Stimulated activated CD4-positive, alpha-beta T cell treated with anti-CD3 and anti-CD28 coated beads, Interleukin-4, amount 100 ng/mL, for 4 hours (primary cell): ENCODE measurements around the gene NRG2.

Experiments
- DNase-seq, 2 experiments: peaks; one replicate each; pipeline ENCODE4 v3.0.0-alpha.2; 2020

Gene NRG2

GRCh38 chr5:139852696-139853095 lies 190.4 kb downstream of the NRG2 start:
- DNase-seq, result no peak

- DNase-seq, result no peak
These were observed 191.5 kb downstream of the NRG2 start for GRCh38 chr5:139851558-139851957.

- DNase-seq, result no peak
These were observed 192.6 kb downstream of the NRG2 start for GRCh38 chr5:139850423-139851016.

GRCh38 chr5:139849942-139850341 lies 193.2 kb downstream of the NRG2 start:
- no peak for DNase-seq

- DNase-seq, result no peak
These were observed 193.6 kb downstream of the NRG2 start for GRCh38 chr5:139849501-139849900.

GRCh38 chr5:139848508-139849100 lies 194.5 kb downstream of the NRG2 start:
- DNase-seq, result peak; percentile 35 to 36

- DNase-seq, result peak; percentile 75 to 76
These were observed 195.2 kb downstream of the NRG2 start for GRCh38 chr5:139847790-139848507.

- no peak for DNase-seq
These were observed 196.0 kb downstream of the NRG2 start for GRCh38 chr5:139847091-139847490.

- no peak for DNase-seq
These were observed 197.0 kb downstream of the NRG2 start for GRCh38 chr5:139845846-139846681.

- peak; percentile 61 to 66 for DNase-seq
These were observed 198.5 kb downstream of the NRG2 start for GRCh38 chr5:139844472-139845145.

GRCh38 chr5:139843991-139844390 lies 199.1 kb downstream of the NRG2 start:
- no peak for DNase-seq

GRCh38 chr5:139842321-139842720 lies 200.8 kb downstream of the NRG2 start:
- DNase-seq, result no peak

- DNase-seq, result no peak
These were observed 201.6 kb downstream of the NRG2 start for GRCh38 chr5:139841549-139841948.

GRCh38 chr5:139839918-139840317 lies 203.2 kb downstream of the NRG2 start:
- DNase-seq, result no peak

- DNase-seq, result no peak
These were observed 203.8 kb downstream of the NRG2 start for GRCh38 chr5:139839232-139839815.

GRCh38 chr5:139838381-139839197 lies 204.5 kb downstream of the NRG2 start:
- no peak for DNase-seq

- no peak for DNase-seq
These were observed 205.3 kb downstream of the NRG2 start for GRCh38 chr5:139837711-139838380.

- no peak for DNase-seq
These were observed 206.5 kb downstream of the NRG2 start for GRCh38 chr5:139836469-139837208.

GRCh38 chr5:139835656-139836055 lies 207.4 kb downstream of the NRG2 start:
- DNase-seq, result no peak

GRCh38 chr5:139833525-139833924 lies 209.6 kb downstream of the NRG2 start:
- no peak for DNase-seq
